ENCODE data around the gene GOLGA7B.

GRCh38 chr10:97814996-97815395 lies 34.6 kb upstream of the GOLGA7B start:
- no peak for TF ChIP-seq CTCF (IDR thresholded peaks at IDR 0.05)
- TF ChIP-seq EP300 (IDR thresholded peaks at IDR 0.05; ENCODE audit: low read depth) = no peak
- no peak for TF ChIP-seq POLR2AphosphoS5 (IDR thresholded peaks at IDR 0.05)
- no peak for TF ChIP-seq POLR2A (IDR thresholded peaks at IDR 0.05)

Measured in transverse colon (tissue), 4 donors.